Smooth muscle cell (in vitro differentiated cells): Measurements from ENCODE around the gene TRNAU1AP. TPM values are rescaled to one million over a fixed set of nuclear protein-coding genes. Genes with fewer than 3 reads are reported as not detected.
A peak's percentile ranks its signal among the peaks of the same experiment; 100 is the strongest.
"Not testable (repeated sequence)": the region's sequence is repeated elsewhere in the genome, so short reads cannot be mapped to it uniquely, and the experiment has no call there.

Source experiments
- DNase-seq: peaks from one replicate; lab custom pipeline; 2025; ENCODE audit not compliant: unreplicated experiment; lab: John Stamatoyannopoulos, UW
- H2AFZ ChIP-seq: fragments of 200-600 bp; sonication (generic); 2 replicates; pipeline ENCODE4 v1.6.0; 2016; ENCODE audit warnings: antibody characterized with exemption, low read depth, mild to moderate bottlenecking
- H3F3A ChIP-seq: fragments of 200-600 bp; sonication (generic); 2 replicates; pipeline ENCODE4 v1.6.0; 2017; ENCODE audit warnings: antibody characterized with exemption, low read depth
- H3K27ac ChIP-seq: fragments of 200-600 bp; sonication (generic); 2 replicates; pipeline ENCODE4 v1.5.1; 2016; ENCODE audit warnings: low read depth, mild to moderate bottlenecking
- H3K27me3 ChIP-seq: fragments of 200-600 bp; sonication (generic); 2 replicates; pipeline ENCODE4 v1.6.1; 2016; ENCODE audit warnings: low read depth, mild to moderate bottlenecking
- H3K36me3 ChIP-seq: fragments of 200-600 bp; sonication (generic); 2 replicates; pipeline ENCODE4 v1.5.1; 2016; ENCODE audit warnings: low read depth
- H3K4me1 ChIP-seq: fragments of 200-600 bp; sonication (generic); 2 replicates; pipeline ENCODE4 v1.5.1; 2016; ENCODE audit warnings: low read depth
- H3K4me2 ChIP-seq: fragments of 200-600 bp; sonication (generic); 2 replicates; pipeline ENCODE4 v1.6.0; 2016; ENCODE audit warnings: mild to moderate bottlenecking
- H3K4me3 ChIP-seq: fragments of 200-600 bp; sonication (generic); 2 replicates; pipeline ENCODE4 v1.5.1; 2016; ENCODE audit warnings: mild to moderate bottlenecking
- H3K79me2 ChIP-seq: fragments of 200-600 bp; sonication (generic); 2 replicates; pipeline ENCODE4 v1.6.0; 2016; ENCODE audit warnings: low read depth, mild to moderate bottlenecking
- H3K9ac ChIP-seq: fragments of 200-600 bp; sonication (generic); 2 replicates; pipeline ENCODE4 v1.6.0; 2016; ENCODE audit warnings: low read depth
- H3K9me3 ChIP-seq: fragments of 200-600 bp; sonication (generic); replicated peaks from 2 replicates; pipeline ENCODE4 v1.5.1; 2016; ENCODE audit warnings: low read depth
- H4K20me1 ChIP-seq: fragments of 200-600 bp; sonication (generic); 2 replicates; pipeline ENCODE4 v1.6.0; 2016; ENCODE audit warnings: low read depth
- WGBS: methylation state at CpG from one replicate; pipeline ENCODE4 v1.1.7; 2016; ENCODE audit warnings: low lambda C conversion rate; 5-methylcytosine and 5-hydroxymethylcytosine counted together
- polyA plus RNA-seq: library from polyadenylated mRNA; unstranded; fragments of >200 nt; fragmentation: Nextera tagmentation; extraction: Ambion mirVana; gene quantifications from 2 replicates; pipeline ENCODE4 v1.2.1, GENCODE V29; 2016
- total RNA-seq: library from RNA; depleted of rRNA; stranded (reverse); fragments of >200 nt; gene quantifications from 2 replicates; pipeline ENCODE4 v1.2.3, GENCODE V29; 2014
- TF ChIP-seq, protein P1 (sequence below): fragments of 200-600 bp; sonication (generic); IDR thresholded peaks from 2 replicates; pipeline ENCODE4 v1.5.1; 2017; ENCODE audit warnings: borderline replicate concordance, mild to moderate bottlenecking, antibody characterized with exemption; ENCODE audit not compliant: insufficient read depth, poor library complexity, severe bottlenecking

The TRNAU1AP gene
- total and polyA plus RNA-seq, 2 experiments from 2014 or later: 12.0 to 13.8 TPM

GRCh38 chr1:28581531-28582247 lies 28.8 kb downstream of the TRNAU1AP start:
- Histone ChIP-seq H3K27ac (peak overlapping the region; percentile 79), H3K79me2 (peaks cover 25% of the 10 kb centered on the region), H4K20me1 (peaks cover 40% of the 10 kb centered on the region), H3K4me2 (peak overlapping the region; percentile 97), H3K4me1 (peaks cover 24% of the 10 kb centered on the region), H3K36me3 (peaks cover 3% of the 10 kb centered on the region), H3K27me3 (no peaks in the 10 kb centered on the region), H2AFZ (peak overlapping the region; percentile 86), H3K9me3 (no peaks in the 10 kb centered on the region), H3K9ac (peak overlapping the region; percentile 81), H3K4me3 (peak overlapping the region; percentile 88), H3F3A (peaks cover 34% of the 10 kb centered on the region)
- under 1% methylated on average over 72 of the region's 75 CpGs for WGBS
- peak; percentile 90 for DNase-seq
- TF ChIP-seq, protein P1, sequence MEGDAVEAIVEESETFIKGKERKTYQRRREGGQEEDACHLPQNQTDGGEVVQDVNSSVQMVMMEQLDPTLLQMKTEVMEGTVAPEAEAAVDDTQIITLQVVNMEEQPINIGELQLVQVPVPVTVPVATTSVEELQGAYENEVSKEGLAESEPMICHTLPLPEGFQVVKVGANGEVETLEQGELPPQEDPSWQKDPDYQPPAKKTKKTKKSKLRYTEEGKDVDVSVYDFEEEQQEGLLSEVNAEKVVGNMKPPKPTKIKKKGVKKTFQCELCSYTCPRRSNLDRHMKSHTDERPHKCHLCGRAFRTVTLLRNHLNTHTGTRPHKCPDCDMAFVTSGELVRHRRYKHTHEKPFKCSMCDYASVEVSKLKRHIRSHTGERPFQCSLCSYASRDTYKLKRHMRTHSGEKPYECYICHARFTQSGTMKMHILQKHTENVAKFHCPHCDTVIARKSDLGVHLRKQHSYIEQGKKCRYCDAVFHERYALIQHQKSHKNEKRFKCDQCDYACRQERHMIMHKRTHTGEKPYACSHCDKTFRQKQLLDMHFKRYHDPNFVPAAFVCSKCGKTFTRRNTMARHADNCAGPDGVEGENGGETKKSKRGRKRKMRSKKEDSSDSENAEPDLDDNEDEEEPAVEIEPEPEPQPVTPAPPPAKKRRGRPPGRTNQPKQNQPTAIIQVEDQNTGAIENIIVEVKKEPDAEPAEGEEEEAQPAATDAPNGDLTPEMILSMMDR: peak; percentile 2

DNA sequence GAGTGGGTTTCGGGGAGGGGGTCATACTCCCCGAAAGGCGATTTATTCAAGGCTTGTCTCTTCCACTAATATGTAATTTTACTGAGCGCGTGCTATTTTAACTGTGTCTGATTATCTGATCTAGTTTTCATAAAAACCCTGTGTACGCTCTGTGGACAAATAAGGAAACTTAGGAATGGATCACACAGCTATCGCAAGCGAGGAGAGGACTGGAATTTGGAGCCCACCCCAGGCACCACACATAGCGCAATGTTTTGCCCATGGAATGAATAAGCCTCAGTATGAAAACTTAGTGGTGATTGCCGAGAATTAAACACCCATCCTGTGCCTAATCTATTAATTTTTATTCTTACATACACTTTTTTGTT lies 29.3 kb downstream of the TRNAU1AP start:
- no peak for DNase-seq

GRCh38 chr1:28586585-28587391 lies 33.9 kb downstream of the TRNAU1AP start:
- not testable (repeated sequence) for H3K27me3 ChIP-seq, H3K4me3 ChIP-seq, H3K79me2 ChIP-seq, DNase-seq, H3K9ac ChIP-seq, H3K4me2 ChIP-seq, H4K20me1 ChIP-seq, H3K36me3 ChIP-seq, H3K27ac ChIP-seq, H3K9me3 ChIP-seq, H2AFZ ChIP-seq
- Histone ChIP-seq H3F3A (peaks cover 17% of the 10 kb centered on the region), H3K4me1 (peaks cover 13% of the 10 kb centered on the region)
- 97% methylated on average over 19 of the region's 19 CpGs for WGBS

More for the DNA sequence above, 29.3 kb downstream of the TRNAU1AP start:
- Histone ChIP-seq H3K4me1 (peaks cover 24% of the 10 kb centered on the region), H3K4me3 (peak overlapping the region; percentile 88), H3F3A (peaks cover 34% of the 10 kb centered on the region), H3K79me2 (peaks cover 25% of the 10 kb centered on the region), H3K27me3 (no peaks in the 10 kb centered on the region), H3K9ac (peak overlapping the region; percentile 61), H3K4me2 (peak overlapping the region; percentile 97), H3K27ac (peak overlapping the region; percentile 79), H3K36me3 (peaks cover 3% of the 10 kb centered on the region), H4K20me1 (peaks cover 38% of the 10 kb centered on the region), H3K9me3 (no peaks in the 10 kb centered on the region), H2AFZ (peak overlapping the region; percentile 86)
- TF ChIP-seq, protein P1: no peak
- 8% methylated on average over 10 of the region's 10 CpGs for WGBS

- Histone ChIP-seq H3K27me3 (no peaks in the 10 kb centered on the region), H3K4me1 (peaks cover 3% of the 10 kb centered on the region), H3K79me2 (no peaks in the 10 kb centered on the region), H3K4me2 (peak within 1 kb of the TSS; percentile 82), H2AFZ (peak within 1 kb of the TSS; percentile 66), H4K20me1 (no peaks in the 10 kb centered on the region), H3K9me3 (no peaks in the 10 kb centered on the region), H3K4me3 (peak within 1 kb of the TSS; percentile 62), H3K27ac (no peak within 1 kb of the TSS), H3F3A (peaks cover 13% of the 10 kb centered on the region), H3K36me3 (no peaks in the 10 kb centered on the region), H3K9ac (peak within 1 kb of the TSS; percentile 17)
- WGBS: 36% methylated on average over 10 of the region's 13 CpGs
- TF ChIP-seq, protein P1: no peak
- DNase-seq: no peak
These were observed 38.9 kb downstream of the TRNAU1AP start, which contains the start of gene RAB42 for GRCh38 chr1:28591708-28592320. RAB42 (plus strand) TSS chr1:28592265; CDS start chr1:28592512, 247 bp downstream.
